GM18511 (cell line): ENCODE results near the gene FREY1.

Source experiments
- ATAC-seq: cut with Tn5 transposase; IDR thresholded peaks from one replicate; pipeline ENCODE4 v1.9.1; 2021; ENCODE audit warnings: mild to moderate bottlenecking, moderate library complexity; ENCODE audit not compliant: unreplicated experiment

The FREY1 gene

DNA sequence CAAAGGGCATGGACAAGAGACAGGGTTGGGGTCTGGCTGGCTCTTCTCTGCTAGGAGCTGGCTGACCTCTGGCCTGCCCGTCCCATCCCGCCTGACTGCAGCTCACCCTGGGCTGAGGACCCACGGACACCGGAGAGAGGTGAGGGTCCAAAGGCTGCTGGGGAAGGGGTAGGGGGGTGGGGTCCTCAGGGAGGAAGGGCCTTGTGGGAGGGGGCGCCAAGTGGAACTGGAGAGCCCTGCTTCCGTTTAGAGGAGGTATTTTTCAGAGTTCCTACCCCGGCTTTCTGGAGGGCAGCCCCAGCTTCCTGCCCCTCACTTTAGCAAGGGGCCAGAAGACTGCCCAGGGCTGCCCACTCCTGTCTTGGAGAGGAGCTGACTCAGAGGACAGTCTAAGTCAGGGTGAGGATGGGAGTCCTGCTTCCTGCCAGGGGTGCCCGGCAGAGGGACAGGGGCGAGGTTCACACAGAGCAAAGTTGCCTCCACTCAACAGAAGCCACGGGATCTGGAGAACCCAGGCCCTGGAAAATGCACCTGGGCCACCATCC is 22.5 kb upstream of the FREY1 start:
- peak; percentile 24 for ATAC-seq

DNA sequence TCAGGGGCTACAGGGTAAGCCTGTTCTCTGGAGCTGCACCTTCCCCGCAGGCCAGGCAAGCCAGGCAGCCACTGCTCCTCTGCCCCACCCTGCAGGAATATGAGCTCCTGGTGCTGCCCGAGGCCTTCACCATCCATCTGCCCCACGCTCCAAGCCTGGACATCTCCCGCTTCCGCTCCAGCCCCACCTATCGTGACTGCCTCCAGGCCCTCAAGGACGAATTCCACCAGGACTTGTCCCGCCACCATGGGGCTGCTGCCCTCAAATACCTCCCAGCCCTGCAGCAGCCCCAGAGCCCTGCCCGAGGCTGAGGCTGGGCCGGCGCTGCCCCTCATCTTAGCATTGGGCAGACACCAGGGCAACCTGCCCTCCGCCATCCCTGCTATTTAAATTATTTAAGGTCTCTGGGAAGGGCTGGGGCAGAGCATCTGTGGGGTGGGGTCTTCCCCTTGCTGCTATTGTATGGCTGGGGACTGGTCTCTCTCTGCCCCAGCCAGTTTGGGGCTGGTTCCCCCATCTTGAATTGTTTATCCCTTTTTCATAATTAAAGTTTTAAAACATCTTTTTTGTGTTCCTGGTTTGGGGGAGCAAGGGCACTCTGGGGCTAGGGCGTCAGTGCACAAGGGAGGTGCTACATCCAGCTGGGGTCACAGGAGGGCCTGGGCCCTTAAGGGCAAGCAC is 21.6 kb upstream of the FREY1 start:
- ATAC-seq = no peak

DNA sequence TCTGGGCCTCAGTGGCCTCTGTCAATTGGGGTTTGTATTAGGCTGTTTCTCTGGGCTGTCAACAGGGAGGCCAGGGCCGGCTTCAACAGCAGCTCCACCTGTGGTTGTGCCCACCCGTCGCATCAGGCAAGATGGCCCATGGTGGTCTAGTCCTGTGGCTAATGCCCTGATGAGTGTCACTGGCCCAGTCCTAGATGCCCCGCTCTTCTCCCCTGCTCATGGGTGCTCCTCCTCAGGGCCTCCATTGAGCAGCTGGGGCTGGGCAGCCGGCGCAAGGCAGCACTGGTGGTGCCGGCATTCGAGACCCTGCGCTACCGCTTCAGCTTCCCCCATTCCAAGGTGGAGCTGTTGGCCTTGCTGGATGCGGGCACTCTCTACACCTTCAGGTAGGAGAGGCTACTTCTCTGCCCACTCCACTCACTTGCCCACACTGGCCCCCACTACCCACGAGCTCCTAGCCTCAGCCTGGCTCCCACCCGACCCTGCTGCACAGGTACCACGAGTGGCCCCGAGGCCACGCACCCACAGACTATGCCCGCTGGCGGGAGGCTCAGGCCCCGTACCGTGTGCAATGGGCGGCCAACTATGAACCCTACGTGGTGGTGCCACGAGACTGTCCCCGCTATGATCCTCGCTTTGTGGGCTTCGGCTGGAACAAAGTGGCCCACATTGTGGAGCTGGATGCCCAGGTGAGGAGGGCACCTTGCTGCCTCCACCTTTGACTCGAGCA is 20.8 kb upstream of the FREY1 start:
- no peak for ATAC-seq

- no peak for ATAC-seq
Observed at GRCh38 chr11:45927332-45927683, 20.2 kb upstream of the FREY1 start.

GRCh38 chr11:45926536-45927331 is 19.7 kb upstream of the FREY1 start:
- no peak for ATAC-seq

GRCh38 chr11:45926001-45926401 is 18.9 kb upstream of the FREY1 start:
- no peak for ATAC-seq

GRCh38 chr11:45925550-45925949 is 18.5 kb upstream of the FREY1 start:
- no peak for ATAC-seq

DNA sequence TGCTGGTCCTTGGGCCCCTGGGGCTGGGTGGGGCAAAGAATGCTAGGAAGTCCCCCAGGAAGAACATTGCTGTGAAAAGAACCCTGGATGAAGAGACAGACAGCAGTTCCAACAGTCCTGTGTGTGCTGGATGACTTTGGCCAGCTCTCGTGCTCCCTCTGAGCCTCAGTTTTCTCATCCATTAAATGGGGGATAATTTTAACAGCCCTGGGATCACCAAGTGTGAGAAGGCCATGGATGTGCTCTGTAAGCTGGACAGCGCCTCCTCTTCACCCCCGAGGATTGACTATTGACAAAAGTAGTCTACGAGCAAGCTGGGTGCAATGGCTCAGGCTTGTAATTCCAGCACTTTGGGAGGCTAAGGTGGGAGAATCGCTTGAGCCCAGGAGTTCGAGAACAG is 17.9 kb upstream of the FREY1 start:
- no peak for ATAC-seq

DNA sequence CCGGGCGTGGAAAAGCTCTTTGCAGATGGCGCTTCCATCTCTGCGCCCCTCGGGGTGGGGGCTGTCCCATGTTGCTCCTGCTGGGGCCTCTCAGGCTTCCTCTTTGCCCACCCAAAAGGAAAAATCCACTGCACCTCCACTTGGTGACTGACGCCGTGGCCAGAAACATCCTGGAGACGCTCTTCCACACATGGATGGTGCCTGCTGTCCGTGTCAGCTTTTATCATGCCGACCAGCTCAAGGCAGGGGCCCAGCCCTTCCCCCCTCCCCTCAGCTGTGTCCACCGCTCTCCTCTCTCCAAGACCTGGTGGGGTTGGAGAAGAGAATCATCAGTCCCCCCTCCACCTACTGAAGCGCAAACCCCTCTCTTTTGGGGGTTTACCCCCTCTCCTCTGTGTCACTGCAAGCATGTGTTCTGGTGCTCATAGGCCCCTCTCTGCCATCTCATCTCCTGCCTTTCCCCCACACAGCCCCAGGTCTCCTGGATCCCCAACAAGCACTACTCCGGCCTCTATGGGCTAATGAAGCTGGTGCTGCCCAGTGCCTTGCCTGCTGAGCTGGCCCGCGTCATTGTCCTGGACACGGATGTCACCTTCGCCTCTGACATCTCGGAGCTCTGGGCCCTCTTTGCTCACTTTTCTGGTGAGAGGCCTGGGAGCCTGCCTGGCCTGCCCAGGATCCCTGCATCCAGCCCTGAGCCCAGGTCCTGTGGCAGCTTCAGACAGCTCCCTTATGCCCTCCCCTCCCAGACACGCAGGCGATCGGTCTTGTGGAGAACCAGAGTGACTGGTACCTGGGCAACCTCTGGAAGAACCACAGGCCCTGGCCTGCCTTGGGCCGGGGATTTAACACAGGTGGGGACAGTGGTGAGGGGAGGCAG is 17.2 kb upstream of the FREY1 start:
- ATAC-seq = no peak

- ATAC-seq = no peak
Observed at GRCh38 chr11:45922425-45923082, 15.5 kb upstream of the FREY1 start, which contains the start of gene LARGE2. Gene LARGE2 (plus strand): TSS chr11:45922656. CDS start chr11:45922883, 227 bp downstream.

DNA sequence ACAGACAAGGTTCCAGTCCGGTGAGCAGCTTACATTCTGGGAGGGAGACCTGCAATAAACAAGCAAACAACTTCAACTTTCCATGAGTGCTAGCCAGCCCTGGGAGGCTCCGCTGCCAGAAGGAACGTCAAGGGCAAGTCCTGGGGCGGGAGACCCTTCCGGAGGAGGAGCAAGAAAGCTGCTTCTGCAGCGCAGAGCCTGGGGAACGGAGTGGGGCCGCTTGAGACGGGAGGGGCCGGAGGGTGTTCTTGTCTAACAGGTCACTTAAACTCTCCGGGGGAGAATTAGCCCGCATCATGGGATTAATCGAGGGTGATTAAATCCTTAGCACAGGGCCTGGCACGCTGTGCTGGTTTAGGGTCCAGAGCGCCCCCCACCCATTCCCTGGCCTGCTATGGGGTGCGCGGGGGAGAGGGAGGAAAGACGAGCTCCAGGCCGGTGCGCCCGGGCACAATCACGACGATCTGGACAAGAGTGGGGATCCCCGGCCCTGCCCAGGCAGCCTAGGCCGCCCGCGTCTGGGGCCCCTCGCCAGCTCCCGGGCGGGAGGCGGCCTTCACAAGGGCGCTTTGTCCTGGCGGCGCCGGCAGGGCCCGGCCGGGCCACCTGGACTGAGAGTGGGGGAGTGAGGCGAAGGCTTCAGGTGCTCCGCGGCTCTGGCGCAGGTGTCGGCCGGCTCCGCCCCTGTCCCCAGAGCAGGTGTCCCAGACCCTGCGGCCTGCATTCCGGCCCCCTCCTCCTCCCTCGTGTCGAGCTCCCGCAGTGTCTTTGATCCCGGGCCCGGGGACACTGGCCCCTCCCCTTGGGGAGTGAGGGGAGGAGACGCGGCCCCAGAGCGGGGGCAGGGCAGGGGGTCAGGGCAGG is 14.7 kb upstream of the FREY1 start:
- ATAC-seq = no peak

- ATAC-seq = no peak
Observed at GRCh38 chr11:45920531-45921477, 13.7 kb upstream of the FREY1 start.

DNA sequence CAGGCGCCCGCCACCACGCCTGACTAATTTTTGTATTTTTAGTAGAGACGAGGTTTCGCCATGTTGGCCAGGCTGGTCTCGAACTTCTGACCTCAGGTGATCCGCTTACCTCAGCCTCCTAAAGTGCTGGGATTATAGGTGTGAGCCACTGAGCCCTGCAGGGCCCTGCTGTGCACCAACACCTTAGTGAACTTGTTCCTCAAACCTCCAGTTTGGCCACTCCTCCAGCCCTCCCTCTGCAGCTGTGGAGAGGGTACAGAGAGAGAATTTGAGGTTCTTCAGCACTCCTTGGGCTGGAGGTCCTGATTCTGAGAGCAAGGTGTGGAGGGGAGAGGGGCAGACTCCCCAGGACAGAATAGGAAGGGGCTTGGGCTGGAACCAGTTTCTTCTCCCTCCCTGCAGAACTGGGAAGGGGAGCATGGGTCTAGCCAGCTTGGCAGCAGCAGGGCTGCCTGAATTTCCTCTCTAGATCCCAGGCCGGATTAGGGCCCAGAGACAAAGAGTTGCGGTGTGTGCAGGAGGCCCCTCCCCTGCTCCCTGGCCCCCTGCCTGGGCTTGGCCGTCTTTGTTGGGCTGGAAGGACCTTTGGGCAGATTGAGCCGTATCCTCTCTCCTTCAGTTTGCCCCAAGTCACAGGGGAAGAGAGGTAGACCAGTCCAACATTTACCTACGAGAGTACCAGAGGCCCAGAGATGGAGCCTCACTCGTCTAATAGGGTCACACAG is 12.9 kb upstream of the FREY1 start:
- no peak for ATAC-seq

DNA sequence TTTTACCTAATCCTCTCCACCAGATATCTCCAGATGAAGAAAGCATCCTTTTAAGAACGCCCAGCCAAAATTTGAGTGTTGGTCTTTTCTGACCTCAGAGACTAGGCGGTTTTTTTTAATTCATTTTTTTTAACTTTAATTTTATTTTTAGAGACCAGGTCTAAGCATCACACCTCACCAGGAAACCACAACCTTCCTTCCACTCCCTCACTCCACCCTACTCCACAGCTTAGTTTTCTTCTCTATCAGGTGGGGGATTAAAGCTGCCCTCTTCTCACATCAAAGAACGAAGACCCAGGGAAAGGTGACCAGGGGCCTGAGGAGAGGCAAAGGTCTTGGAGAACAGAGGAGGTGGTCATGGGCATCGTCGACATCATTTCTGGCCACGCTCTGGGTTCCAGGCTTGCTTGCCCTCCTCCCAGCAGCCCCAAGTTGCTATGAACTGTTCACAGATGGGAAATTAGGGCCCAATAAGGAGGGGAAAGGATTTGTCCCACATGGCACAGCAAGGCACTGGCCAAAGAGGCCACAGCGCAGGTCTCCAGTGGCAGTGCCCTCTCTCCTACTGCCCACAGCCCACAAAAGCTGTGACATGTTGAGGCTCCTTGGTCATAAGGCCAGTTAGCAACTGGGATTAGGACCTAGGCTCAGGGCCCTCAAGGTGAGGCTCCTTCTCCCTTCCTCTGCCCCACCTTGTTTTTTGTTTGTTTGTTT is 12.0 kb upstream of the FREY1 start:
- ATAC-seq = no peak

- ATAC-seq = peak; percentile 44
Observed at GRCh38 chr11:45918331-45918941, 11.4 kb upstream of the FREY1 start.

DNA sequence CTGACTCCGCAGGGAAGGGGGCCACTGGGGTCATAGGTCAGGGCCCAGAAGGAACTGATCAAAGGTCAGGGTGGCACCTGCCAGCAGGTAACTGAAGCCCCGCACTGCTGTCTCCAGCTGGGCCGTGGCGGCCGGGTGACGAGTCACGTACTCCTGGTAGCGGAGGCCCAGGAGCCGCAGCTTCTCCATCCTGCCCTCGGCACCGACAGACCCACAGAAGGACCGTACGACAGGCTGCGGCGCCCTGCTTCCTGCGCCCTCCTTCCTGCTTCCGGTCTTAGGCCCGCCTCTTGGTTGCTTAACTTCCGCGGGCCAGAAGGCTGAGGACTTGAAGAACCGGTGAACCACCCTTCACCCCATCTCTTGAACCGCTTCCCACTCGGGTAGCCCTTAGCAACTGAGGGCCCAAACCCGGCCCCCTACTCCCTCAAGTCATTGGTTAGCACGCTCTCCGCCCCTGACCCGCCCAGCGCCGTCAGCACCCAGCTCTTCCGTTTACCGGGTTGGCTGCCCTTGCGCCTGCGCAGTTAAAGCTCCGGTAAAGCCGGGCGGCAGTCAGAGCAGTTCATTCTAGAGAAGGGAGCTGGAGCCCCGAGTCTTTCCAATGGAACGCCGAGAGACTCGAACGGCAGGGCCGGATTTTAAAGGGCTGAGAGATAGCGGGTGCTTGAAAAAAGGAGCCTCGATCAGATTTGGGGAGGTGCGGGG is 10.7 kb upstream of the FREY1 start, which contains the start of gene PEX16:
PEX16 (minus strand) TSS at position 255 of the 708 bp plus-strand sequence; CDS start at position 189, 66 bp downstream.
- ATAC-seq = peak; percentile 91
